GM12878 (cell line): Measurements from ENCODE around the gene PRR35.

Experiments
- CEBPZ ChIP-seq: fragments of 150-350 bp; IDR thresholded peaks from 2 replicates; pipeline ENCODE4 v1.6.1; 2016; ENCODE audit warnings: low read depth, low read length
- NFIC ChIP-seq: IDR thresholded peaks from 2 replicates; pipeline ENCODE4 v1.6.1; 2012; ENCODE audit warnings: low read depth, mild to moderate bottlenecking, inconsistent platforms, low read length, moderate library complexity
- TF ChIP-seq, protein P1 (sequence below): IDR thresholded peaks from 2 replicates; pipeline ENCODE4 v1.6.1; 2011; ENCODE audit warnings: low read depth, low read length, improper control_type of control experiment, borderline replicate concordance
- TF ChIP-seq, protein P2 (sequence below), 3 experiments: IDR thresholded peaks in 2 of 3; conservative IDR thresholded peaks in 1 of 3; 2 replicates each; pipeline ENCODE4 v1.5.1; 2011; ENCODE audit warnings: low read depth in 3 of 3, low read length in 3 of 3, mild to moderate bottlenecking in 3 of 3, control low read depth in 2 of 3, moderate library complexity in 2 of 3, inconsistent platforms in 1 of 3, mixed read lengths in 1 of 3; ENCODE audit not compliant: control insufficient read depth in 2 of 3, insufficient read depth in 1 of 3; ENCODE audit errors: extremely low read depth in 1 of 3

DNA sequence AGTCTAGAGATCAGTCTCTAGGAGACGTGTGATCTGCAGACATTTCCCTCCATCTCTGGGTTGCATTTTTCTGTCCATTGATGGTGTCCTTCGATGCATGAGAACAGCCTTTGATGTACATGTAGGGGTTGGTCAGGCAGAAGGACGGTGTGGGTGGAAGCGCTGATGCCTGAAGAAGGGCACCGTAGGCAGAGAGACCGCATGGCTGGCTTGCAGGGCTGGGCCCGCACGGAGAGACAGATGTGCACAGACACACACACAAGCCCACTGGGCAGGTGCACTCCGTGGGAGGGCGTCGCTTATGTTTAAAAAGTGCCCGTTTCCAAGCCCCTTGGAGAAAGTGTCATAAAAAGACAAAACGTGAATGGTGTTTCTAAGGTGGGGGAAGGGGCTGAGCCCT lies 54.9 kb downstream of the PRR35 start:
- TF ChIP-seq NFIC (no peak), CEBPZ (no peak)
- TF ChIP-seq, protein P1, sequence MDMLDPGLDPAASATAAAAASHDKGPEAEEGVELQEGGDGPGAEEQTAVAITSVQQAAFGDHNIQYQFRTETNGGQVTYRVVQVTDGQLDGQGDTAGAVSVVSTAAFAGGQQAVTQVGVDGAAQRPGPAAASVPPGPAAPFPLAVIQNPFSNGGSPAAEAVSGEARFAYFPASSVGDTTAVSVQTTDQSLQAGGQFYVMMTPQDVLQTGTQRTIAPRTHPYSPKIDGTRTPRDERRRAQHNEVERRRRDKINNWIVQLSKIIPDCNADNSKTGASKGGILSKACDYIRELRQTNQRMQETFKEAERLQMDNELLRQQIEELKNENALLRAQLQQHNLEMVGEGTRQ, result no peak
- TF ChIP-seq, protein P2, sequence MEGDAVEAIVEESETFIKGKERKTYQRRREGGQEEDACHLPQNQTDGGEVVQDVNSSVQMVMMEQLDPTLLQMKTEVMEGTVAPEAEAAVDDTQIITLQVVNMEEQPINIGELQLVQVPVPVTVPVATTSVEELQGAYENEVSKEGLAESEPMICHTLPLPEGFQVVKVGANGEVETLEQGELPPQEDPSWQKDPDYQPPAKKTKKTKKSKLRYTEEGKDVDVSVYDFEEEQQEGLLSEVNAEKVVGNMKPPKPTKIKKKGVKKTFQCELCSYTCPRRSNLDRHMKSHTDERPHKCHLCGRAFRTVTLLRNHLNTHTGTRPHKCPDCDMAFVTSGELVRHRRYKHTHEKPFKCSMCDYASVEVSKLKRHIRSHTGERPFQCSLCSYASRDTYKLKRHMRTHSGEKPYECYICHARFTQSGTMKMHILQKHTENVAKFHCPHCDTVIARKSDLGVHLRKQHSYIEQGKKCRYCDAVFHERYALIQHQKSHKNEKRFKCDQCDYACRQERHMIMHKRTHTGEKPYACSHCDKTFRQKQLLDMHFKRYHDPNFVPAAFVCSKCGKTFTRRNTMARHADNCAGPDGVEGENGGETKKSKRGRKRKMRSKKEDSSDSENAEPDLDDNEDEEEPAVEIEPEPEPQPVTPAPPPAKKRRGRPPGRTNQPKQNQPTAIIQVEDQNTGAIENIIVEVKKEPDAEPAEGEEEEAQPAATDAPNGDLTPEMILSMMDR (IDR thresholded peaks at IDR 0.05 in 2 of 3, conservative IDR thresholded peaks at IDR 0.05 in 1 of 3; ENCODE audit: control insufficient read depth in 2 of 3, extremely low read depth in 1 of 3, insufficient read depth in 1 of 3, low read depth in 3 of 3, low read length in 3 of 3), result no peak
